Hepatocyte (in vitro differentiated cells): ENCODE results near the gene TMCO4. TPM values are rescaled to one million over a fixed set of nuclear protein-coding genes. Genes with fewer than 3 reads are reported as not detected.

ENCODE experiments used
- DNase-seq: peaks from one replicate; pipeline ENCODE4 v3.0.0-alpha.2; 2016; ENCODE audit warnings: low spot score
- H2AFZ ChIP-seq: fragments of 200-600 bp; sonication (generic); 2 replicates; pipeline ENCODE4 v1.6.0; 2016; ENCODE audit warnings: antibody characterized with exemption, mild to moderate bottlenecking
- H3K27ac ChIP-seq: fragments of 200-600 bp; sonication (generic); 2 replicates; pipeline ENCODE4 v1.5.1; 2016; ENCODE audit warnings: mild to moderate bottlenecking
- H3K27me3 ChIP-seq: fragments of 200-600 bp; sonication (generic); 2 replicates; pipeline ENCODE4 v1.6.1; 2016
- H3K36me3 ChIP-seq: fragments of 200-600 bp; sonication (generic); replicated peaks from 2 replicates; pipeline ENCODE4 v1.5.1; 2016; ENCODE audit warnings: low read depth; ENCODE audit not compliant: insufficient read depth
- H3K4me1 ChIP-seq: fragments of 200-600 bp; sonication (generic); 2 replicates; pipeline ENCODE4 v1.5.1; 2016; ENCODE audit warnings: mild to moderate bottlenecking, moderate library complexity; ENCODE audit not compliant: insufficient read depth
- H3K4me2 ChIP-seq: fragments of 200-600 bp; sonication (generic); 2 replicates; pipeline ENCODE4 v1.6.0; 2016
- H3K4me3 ChIP-seq: fragments of 200-600 bp; sonication (generic); 2 replicates; pipeline ENCODE4 v1.5.1; 2016; ENCODE audit warnings: mild to moderate bottlenecking
- H3K79me2 ChIP-seq: fragments of 200-600 bp; sonication (generic); 2 replicates; pipeline ENCODE4 v1.6.0; 2017; ENCODE audit warnings: mild to moderate bottlenecking
- H3K9me2 ChIP-seq: fragments of 200-600 bp; sonication (generic); replicated peaks from 2 replicates; pipeline ENCODE4 v1.6.0; 2017; ENCODE audit warnings: mild to moderate bottlenecking; ENCODE audit not compliant: insufficient read depth
- H3K9me3 ChIP-seq: fragments of 200-600 bp; sonication (generic); 2 replicates; pipeline ENCODE4 v1.5.1; 2016; ENCODE audit warnings: low read depth, mild to moderate bottlenecking
- H4K20me1 ChIP-seq: fragments of 200-600 bp; sonication (generic); 2 replicates; pipeline ENCODE4 v1.6.0; 2016; ENCODE audit warnings: mild to moderate bottlenecking; ENCODE audit not compliant: insufficient read depth, poor library complexity, severe bottlenecking
- CTCF ChIP-seq: fragments of 200-600 bp; sonication (generic); IDR thresholded peaks from 2 replicates; pipeline ENCODE4 v1.5.1; 2016; ENCODE audit warnings: antibody characterized with exemption, mild to moderate bottlenecking; ENCODE audit not compliant: poor library complexity
- EZH2 ChIP-seq: fragments of 200-600 bp; sonication (generic); IDR thresholded peaks from 2 replicates; pipeline ENCODE4 v1.6.1; 2016; ENCODE audit warnings: antibody characterized with exemption, mild to moderate bottlenecking, borderline replicate concordance
- EZH2phosphoT487 ChIP-seq: fragments of 200-600 bp; sonication (generic); IDR thresholded peaks from one replicate; pipeline ENCODE4 v1.6.1; 2018; ENCODE audit warnings: antibody characterized with exemption, mild to moderate bottlenecking, low read depth, moderate library complexity; ENCODE audit not compliant: unreplicated experiment, severe bottlenecking
- WGBS: methylation state at CpG from one replicate; pipeline ENCODE4 v1.1.6; 2016; ENCODE audit warnings: low lambda C conversion rate; ENCODE audit errors: missing lambda C conversion rate; 5-methylcytosine and 5-hydroxymethylcytosine counted together
- polyA plus RNA-seq: library from polyadenylated mRNA; unstranded; fragments of >200 nt; fragmentation: Nextera tagmentation; extraction: Ambion mirVana; gene quantifications from 2 replicates; pipeline ENCODE4 v1.2.1, GENCODE V29; 2016
- total RNA-seq: library from RNA; depleted of rRNA; stranded (reverse); fragments of >200 nt; gene quantifications from 2 replicates; pipeline ENCODE4 v1.2.3, GENCODE V29; 2014

The TMCO4 gene
- total and polyA plus RNA-seq, 2 experiments from 2014 or later: 8.7 to 13.0 TPM

GRCh38 chr1:19665496-19666465, 133.9 kb downstream of the TMCO4 start:
- Histone ChIP-seq H3K9me3 (no peaks in the 10 kb centered on the region), H3K36me3 (no peaks in the 10 kb centered on the region), H3K79me2 (no peaks in the 10 kb centered on the region), H4K20me1 (no peaks in the 10 kb centered on the region), H3K4me1 (no peaks in the 10 kb centered on the region), H3K27ac (no peak overlapping the region), H3K9me2 (no peaks in the 10 kb centered on the region), H2AFZ (no peak overlapping the region), H3K4me3 (no peak overlapping the region), H3K27me3 (peaks cover 67% of the 10 kb centered on the region), H3K4me2 (peak overlapping the region; percentile 85)
- WGBS: 29% methylated on average over 63 of the region's 84 CpGs
- no peak for DNase-seq
- TF ChIP-seq EZH2 (peak; percentile 89), CTCF (no peak), EZH2phosphoT487 (no peak)

DNA sequence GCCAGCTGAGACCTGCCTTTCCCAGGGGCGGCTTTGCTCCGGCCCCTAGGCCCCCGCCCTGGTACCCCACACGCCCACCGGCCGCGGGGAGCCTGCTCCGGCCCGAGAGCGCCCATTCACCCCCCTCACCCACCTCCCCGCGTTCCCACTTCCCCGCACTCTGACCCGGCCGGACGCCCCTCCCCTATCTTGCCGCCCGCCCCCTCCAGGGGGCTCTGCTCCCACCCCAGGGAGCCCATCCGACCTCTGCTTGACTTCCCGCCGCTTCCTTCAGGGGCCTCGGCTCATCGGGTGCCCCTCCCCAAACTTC, 134.6 kb downstream of the TMCO4 start:
- Histone ChIP-seq H4K20me1 (no peaks in the 10 kb centered on the region), H3K36me3 (no peaks in the 10 kb centered on the region), H3K27me3 (peaks cover 67% of the 10 kb centered on the region), H3K79me2 (no peaks in the 10 kb centered on the region), H3K4me3 (no peak overlapping the region), H2AFZ (no peak overlapping the region), H3K27ac (no peak overlapping the region), H3K9me3 (no peaks in the 10 kb centered on the region), H3K4me1 (no peaks in the 10 kb centered on the region), H3K9me2 (no peaks in the 10 kb centered on the region), H3K4me2 (peak overlapping the region; percentile 85)
- no peak for TF ChIP-seq CTCF
- peak; percentile 25 for TF ChIP-seq EZH2phosphoT487
- WGBS: no CpG with 5 or more reads among the region's 23 CpGs
- DNase-seq: no peak

DNA sequence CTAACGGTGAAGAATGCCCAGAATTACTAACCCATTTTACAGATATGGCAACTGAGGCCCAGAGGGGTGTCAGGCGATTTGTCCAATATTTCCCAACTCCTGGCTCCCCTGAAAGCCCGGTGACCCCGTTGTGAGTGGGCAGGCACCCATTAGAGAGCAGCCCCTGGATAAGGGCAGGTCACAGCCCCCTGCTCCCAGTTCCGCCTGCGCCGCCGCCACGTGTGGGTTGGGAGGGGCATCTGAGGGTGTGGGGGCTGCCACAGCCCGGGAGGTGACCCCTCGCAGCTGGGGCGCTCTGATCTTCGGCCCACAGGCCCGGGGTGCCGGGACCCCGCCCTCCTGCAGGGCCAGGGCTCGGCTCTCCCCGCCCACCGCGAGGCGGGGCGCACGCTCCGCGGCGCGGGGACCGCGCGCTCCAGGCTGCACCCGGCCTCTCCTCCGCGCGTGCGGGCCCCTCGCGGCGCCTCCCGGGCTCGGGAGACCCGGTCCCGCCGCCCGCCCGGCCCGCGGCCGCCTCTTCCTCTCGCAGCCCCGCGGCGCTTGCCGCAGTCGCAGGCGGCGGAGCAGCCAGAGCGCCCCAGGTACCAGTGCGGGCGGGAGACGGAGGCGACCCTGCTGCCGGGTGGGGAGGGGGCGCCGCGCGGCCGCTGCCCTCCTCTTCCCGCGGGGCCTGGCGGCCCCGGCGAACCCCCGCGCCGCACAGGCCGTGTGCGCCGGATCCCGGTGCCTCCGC, 135.1 kb downstream of the TMCO4 start, which contains the start of gene HTR6:
Gene HTR6 (plus strand): TSS at position 423 of the 733 bp plus-strand sequence. CDS start 879 bp downstream, outside the sequence.
- Histone ChIP-seq H4K20me1 (no peaks in the 10 kb centered on the region), H3K4me1 (no peaks in the 10 kb centered on the region), H3K4me3 (no peak within 1 kb of the TSS), H2AFZ (no peak within 1 kb of the TSS), H3K4me2 (peak within 1 kb of the TSS; percentile 85), H3K9me2 (no peaks in the 10 kb centered on the region), H3K9me3 (no peaks in the 10 kb centered on the region), H3K36me3 (no peaks in the 10 kb centered on the region), H3K27me3 (peaks cover 67% of the 10 kb centered on the region), H3K27ac (no peak within 1 kb of the TSS), H3K79me2 (no peaks in the 10 kb centered on the region)
- WGBS: 13% methylated on average over 20 of the region's 80 CpGs
- TF ChIP-seq EZH2 (no peak), CTCF (no peak), EZH2phosphoT487 (no peak)
- DNase-seq: peak; percentile 42
